NCI-H2227 (cell line): ENCODE data around the gene SLC7A8.

Experiments
- DNase-seq: peaks from one replicate; lab custom pipeline; 2025; ENCODE audit not compliant: unreplicated experiment; lab: John Stamatoyannopoulos, UW

SLC7A8 gene

DNA sequence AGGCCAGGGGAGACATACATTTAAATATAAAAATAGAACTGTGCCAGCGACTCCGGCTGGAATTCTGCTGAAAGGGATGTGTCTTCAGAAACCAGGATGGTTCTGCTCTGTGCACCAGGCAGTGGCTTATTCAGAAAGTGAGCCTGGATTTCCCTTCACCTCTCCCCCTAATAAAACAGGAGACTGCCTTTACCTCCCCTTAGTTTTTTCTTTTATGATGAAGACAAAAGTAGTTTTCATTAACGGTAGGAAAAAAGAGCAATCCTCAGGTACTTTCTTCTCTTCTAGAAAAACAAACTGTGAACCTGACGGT is 346 bp downstream of the SLC7A8 start:
- no peak for DNase-seq

DNA sequence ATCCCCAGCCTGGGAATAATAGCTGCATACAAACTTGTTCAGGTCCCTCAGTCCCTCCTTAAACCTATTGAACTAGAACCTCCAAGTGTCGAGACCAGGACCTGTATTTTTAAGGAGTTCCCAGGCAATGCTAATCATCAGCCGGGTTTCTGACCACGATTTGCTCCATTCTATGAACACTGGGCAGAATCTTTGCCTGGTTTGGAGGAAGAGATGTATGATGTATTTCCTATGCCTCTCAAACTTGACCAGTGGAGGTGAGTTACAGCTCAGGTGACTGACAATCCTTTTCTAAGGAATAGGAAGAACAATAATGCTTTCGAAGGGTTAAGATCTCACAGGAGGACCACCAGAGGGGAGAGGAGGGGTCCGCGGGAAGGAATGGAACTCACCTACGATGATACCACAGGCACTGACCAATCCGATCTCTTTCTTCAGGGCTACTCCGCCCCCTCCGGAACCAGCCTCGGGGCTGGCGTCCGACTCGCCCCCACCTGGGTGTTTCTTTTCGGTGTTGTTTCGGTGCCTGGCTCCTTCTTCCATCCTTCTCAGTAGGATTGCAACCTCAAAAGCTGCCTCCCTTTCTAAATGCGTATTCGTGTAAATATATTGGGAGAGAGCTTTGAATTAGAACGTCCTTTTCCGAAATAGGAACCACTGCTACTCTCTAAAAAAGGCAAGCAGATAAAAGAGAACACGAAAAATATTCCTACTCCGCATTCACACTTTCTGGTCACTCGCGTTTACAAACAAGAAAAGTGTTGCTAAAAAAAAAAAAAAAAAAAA is 895 bp downstream of the SLC7A8 start:
- DNase-seq = peak; percentile 58

- no peak for DNase-seq
These were observed 1.5 kb downstream of the SLC7A8 start for GRCh38 chr14:23181946-23182345.

DNA sequence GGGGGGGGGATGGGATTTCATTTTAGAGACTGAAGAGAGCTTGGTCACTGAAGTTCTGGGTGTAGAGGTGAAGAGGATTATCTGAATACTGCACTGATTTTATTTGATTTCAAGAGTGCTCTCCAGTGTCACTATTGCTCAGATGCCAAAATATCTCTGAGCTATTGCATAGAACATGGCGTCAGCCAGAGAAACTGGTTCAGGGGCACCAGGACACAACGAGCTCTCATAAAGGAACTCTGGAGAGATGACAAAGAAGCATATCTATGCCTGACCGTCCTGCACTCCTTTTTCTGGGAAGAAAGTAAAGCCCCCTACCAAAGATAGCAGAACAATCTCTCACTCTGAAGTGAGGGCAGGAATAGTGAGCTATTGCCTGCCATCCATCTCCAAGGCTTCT is 2.0 kb downstream of the SLC7A8 start:
- no peak for DNase-seq

GRCh38 chr14:23177181-23177580 is 6.3 kb downstream of the SLC7A8 start:
- no peak for DNase-seq

DNA sequence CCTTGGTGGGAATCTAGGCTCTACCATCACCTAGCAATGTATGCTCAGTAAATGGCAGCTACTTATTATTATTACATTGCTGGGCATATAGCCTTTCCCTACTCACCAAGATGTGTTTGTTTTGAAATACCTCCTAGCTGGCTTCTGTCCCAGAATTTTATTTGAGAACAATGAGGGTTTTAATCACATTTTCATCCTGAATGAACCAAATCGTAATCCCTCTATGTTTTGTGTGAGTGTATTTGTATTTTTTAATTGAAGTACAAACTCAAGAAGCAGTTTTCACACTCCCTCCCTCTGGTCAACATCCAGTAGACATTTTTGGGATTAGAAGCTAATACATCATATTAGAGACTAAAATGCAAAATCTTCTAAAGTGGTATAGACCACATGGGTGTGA is 7.6 kb downstream of the SLC7A8 start:
- no peak for DNase-seq

GRCh38 chr14:23174296-23175184 is 8.9 kb downstream of the SLC7A8 start:
- DNase-seq = no peak

DNA sequence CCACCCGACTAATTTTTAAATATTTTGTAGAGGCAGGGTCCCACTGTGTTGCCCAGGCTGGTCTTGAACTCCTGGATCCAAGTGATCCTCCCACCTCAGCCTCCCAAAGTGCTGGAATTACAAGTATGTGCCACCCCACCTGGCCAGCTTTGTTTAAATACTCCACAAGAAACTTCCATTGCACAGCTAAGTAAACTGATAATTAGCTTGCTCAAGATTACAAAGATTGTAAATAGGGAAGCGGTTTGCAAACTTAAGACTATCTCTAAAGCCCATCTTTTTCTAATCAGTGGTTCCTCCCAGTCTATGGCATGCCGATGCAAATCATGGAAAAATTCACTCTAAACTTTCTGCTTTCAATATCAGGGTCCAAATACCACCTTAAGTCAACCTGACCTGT is 9.7 kb downstream of the SLC7A8 start:
- DNase-seq = no peak

DNA sequence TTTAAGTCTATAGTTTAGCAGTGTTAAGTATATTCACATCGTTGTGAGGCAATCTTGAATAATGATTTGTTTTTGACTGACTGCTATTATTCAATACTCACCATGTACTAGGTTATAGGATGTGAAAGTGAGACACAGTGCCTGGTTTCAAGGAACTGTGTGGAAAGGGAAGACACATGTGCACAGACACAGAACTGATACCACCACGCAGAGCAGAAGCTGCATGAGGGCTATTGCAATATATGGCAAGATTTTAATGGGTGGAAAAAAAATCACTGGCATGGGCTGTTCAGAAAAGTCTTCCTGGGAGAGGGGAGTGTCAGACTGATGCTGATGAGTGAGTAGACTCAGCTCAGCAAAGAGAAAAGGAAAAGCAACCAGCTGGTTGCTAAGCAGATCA is 10.4 kb downstream of the SLC7A8 start:
- no peak for DNase-seq

DNA sequence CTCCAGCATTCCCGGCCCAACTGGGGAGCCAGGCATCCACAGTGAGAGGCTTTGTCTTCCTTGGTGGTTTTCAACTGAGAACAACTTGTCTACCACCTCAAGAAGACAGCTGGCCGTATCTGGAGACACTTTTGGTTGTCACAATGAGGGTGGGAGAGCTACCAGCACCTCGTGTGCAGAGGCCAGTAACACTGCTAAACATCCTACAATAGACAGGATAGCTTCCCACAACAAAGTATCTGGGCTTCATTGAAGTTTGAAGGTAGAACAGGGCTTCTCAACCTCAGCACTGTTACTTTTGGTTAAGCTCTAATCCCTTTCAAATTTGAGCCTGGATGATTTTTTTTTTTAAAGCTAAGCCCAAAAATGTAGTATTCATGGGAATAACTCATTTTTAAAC is 10.9 kb downstream of the SLC7A8 start:
- DNase-seq = no peak

DNA sequence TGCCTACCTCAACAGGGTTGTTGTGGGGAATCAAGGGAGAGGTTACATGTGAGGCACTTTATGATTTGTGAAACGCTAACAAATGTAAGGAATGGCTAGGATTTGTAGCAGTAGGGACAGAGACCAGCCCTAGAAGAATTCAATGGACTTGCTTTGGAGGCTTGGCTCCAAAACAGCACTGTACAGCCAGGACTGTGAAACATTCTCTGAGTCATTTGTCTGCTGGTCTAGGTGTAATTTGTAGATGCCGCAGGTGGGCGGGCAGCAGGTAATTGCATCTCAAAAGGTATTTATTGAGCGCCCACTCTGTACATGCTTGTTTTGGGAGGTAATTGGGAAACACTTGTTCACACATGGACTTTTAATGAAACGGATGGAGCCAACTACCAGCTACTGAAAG is 11.4 kb downstream of the SLC7A8 start:
- no peak for DNase-seq

GRCh38 chr14:23171222-23171975 is 12.1 kb downstream of the SLC7A8 start:
- no peak for DNase-seq

- DNase-seq = no peak
These were observed 13.8 kb downstream of the SLC7A8 start for GRCh38 chr14:23169622-23170021.

GRCh38 chr14:23168246-23168645 is 15.2 kb downstream of the SLC7A8 start:
- DNase-seq = no peak

DNA sequence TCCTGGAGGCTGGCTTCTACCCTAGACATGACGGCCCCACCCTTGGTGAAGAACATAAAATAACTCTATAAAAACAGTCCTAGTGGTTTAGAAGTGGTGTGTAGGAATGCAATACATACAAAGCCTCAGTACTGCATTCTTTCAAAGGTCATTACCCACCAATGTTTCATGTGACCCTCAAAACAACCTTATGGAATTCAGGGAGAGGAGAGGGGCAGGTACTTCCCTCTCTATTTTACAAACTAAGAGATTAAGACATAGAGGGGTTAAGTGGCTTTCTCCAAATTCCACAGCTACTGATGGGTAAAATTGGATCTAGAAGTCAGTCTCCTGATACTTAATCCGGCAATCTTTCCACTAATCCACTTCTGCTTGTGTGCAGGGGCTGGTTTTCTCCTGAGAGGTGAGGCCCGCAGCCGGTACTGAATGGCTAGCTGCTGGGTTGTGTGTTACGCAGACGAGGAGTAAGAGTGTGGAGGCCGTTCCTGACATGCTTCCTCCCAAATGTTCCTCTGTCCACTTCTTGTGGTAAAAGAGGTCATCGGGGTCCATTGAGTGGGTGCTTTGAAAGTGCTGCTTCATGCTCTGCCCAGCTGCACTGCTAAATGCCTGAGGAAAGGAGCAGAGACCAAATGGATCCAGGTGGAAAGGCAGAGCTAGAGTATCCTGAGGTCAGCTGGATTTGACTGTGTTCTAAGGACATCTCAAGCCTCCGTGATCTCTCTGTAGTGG is 16.2 kb downstream of the SLC7A8 start:
- no peak for DNase-seq

DNA sequence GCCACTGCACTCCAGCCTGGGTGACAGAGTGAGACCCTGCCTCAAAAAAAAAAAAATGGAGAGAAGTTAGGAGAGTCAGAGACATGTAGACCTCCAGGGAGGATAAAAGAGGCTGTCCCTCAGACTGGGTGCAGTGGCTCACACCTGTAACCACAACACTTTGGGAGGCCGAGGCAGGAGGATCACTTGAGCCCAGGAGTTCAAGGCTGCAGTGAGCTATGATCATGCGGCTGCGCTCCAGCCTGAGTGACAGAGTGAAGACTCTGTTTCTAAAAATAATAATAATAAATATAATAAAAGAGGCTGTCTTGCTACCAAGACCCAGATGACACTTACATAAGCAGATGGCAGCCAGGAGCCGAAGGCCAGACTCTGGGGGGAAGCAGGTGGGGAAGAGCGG is 18.5 kb downstream of the SLC7A8 start:
- DNase-seq = no peak

GRCh38 chr14:23164250-23164649 is 19.2 kb downstream of the SLC7A8 start:
- no peak for DNase-seq

DNA sequence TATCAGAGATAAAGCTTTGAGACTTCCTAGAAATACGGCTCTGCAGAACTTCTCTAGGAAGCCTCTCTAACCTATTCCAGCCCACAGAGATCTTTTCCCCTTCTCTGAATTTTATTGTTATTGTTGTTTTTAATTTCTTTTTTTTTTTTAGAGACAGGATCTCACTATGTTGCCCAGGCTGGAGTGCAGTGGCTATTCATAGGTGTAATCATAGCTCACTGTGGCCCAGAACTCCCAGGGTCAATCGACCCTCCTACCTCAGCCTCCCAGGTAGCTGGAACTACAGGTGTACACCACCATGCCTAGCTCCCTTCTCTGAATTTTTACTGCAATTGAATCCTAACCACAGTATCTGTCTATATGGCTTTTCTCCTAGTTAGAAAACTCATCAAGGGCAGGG is 19.6 kb downstream of the SLC7A8 start:
- no peak for DNase-seq

DNA sequence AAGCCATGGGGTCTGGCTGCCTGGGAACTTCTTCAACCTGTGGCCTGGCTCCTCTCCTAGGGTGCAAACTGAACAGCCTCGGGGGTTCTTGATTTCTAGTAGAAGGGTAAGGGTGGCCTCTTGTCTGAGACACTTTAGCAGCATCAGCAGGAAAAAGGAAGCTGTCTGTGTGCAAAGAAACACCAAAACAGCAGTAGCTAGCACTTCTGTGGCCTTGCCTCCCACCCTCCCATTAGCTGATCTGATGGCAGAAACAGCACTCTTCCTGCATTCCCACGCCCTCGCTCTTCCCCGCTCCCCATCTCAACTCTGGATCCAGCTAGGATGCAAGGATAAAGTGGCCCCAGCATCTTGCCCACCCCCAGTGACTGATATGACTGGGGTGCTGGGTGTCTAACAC is 20.7 kb downstream of the SLC7A8 start:
- DNase-seq = no peak

DNA sequence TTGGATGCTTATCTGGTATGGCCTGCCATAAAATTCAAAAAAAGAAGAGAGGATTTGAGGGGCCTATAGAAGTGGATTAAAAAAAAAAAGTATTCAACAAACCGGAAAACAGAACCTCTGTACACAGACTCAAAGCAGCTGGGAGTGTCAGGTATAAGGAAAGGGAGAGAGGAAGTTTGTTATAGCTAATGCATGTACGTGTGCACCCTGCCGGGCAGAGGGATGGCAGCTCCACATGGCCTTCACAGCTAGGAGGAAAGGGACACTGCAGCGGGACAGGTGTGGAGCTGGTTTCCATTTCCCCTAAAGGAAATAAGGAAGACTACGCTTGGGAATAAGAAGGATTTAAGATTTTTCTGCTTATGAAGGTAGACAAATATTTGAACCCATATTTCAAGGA is 21.5 kb downstream of the SLC7A8 start:
- DNase-seq = no peak

DNA sequence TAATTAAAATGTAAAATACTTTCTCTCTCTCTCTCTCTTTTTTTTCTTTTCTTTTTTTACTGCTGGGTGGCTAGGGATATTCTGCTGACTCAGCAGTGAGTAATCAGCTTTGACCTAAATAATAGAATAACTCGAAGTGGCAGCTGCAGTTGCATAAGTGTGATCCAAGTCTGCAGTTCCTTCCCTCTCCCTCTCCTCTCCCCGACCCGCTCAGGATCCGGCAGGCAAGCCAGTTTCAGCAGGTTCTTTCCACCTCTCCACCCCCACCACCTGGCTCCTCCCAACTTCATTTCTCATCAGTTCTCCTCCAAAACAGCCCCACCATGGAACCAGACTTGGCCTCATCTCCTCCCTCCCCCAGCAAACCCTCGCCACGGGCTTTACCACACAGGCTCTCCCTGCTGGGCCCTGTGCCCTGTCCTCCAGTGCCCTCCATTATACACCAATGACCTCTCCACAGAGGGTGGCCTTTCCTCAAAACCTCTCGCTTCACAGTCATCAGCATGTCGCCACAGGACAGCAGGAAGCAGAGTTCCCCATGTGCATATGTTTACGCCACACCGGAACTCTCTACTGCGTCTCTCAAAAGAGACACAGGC is 22.4 kb downstream of the SLC7A8 start:
- peak; percentile 26 for DNase-seq
